MM.1S (cell line): ENCODE results near the gene OR2T1.

Source experiments
- EZH2 ChIP-seq: fragments of 300-600 bp; sonication (generic); optimal IDR thresholded peaks from 2 replicates; pipeline ENCODE3; 2017; ENCODE audit warnings: low read depth, mild to moderate bottlenecking, antibody characterized with exemption, low read length, mixed read lengths
- EZH2phosphoT487 ChIP-seq: fragments of 300-600 bp; sonication (generic); IDR thresholded peaks from 2 replicates; pipeline ENCODE4 v1.6.1; 2018; ENCODE audit warnings: antibody characterized with exemption, low read length
- TF ChIP-seq, protein P1 (sequence below): fragments of 300-600 bp; sonication (generic); IDR thresholded peaks from 2 replicates; pipeline ENCODE4 v1.5.1; 2016; ENCODE audit warnings: antibody characterized with exemption, low read length, mixed read lengths

DNA sequence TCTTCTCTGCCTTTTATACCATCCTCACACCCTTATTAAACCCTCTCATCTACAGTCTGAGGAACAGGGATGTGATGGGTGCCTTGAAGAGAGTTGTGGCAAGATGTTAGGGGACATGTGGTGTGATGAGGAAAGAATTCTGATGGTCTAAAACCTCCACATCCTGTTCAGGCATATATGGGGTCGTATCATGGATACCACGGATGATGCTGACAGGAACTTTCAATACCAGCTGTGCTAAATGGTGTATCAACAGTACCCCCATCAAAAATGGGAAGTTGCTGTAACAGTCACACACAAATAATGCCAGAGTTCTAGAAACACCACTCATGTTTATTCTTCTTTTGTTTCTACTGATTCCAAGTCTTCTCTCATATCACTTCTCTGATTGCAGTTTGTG is 14.4 kb upstream of the OR2T1 start:
- TF ChIP-seq, protein P1, sequence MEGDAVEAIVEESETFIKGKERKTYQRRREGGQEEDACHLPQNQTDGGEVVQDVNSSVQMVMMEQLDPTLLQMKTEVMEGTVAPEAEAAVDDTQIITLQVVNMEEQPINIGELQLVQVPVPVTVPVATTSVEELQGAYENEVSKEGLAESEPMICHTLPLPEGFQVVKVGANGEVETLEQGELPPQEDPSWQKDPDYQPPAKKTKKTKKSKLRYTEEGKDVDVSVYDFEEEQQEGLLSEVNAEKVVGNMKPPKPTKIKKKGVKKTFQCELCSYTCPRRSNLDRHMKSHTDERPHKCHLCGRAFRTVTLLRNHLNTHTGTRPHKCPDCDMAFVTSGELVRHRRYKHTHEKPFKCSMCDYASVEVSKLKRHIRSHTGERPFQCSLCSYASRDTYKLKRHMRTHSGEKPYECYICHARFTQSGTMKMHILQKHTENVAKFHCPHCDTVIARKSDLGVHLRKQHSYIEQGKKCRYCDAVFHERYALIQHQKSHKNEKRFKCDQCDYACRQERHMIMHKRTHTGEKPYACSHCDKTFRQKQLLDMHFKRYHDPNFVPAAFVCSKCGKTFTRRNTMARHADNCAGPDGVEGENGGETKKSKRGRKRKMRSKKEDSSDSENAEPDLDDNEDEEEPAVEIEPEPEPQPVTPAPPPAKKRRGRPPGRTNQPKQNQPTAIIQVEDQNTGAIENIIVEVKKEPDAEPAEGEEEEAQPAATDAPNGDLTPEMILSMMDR, result no peak
- TF ChIP-seq EZH2 (no peak), EZH2phosphoT487 (no peak)
